Non-pigmented ciliary epithelial cell (primary cell): ENCODE results near the gene NDOR1.
A peak's percentile ranks its signal among the peaks of the same experiment; 100 is the strongest.

Experiments used
- DNase-seq: peaks from one replicate; pipeline ENCODE4 v3.0.0-alpha.2; 2010; ENCODE audit warnings: low read depth

The NDOR1 gene

GRCh38 chr9:137220317-137221094 is 15.0 kb downstream of the NDOR1 start:
- DNase-seq: no peak

- no peak for DNase-seq
Observed at GRCh38 chr9:137221095-137221505, 15.6 kb downstream of the NDOR1 start.

GRCh38 chr9:137221506-137222111 is 16.1 kb downstream of the NDOR1 start:
- no peak for DNase-seq

- DNase-seq: no peak
Observed at GRCh38 chr9:137222190-137223077, 16.9 kb downstream of the NDOR1 start, which contains the start of gene RNF208. Gene RNF208, minus strand, starts transcription at chr9:137222240. Its CDS starts 1,028 bp downstream, at chr9:137221212.

GRCh38 chr9:137223078-137223970 is 17.8 kb downstream of the NDOR1 start:
- DNase-seq: peak; percentile 88

- DNase-seq: no peak
Observed at GRCh38 chr9:137224830-137225694, 19.6 kb downstream of the NDOR1 start, which contains the start of gene CYSRT1. Gene CYSRT1, plus strand, starts transcription at chr9:137225174. Its CDS starts 448 bp downstream, at chr9:137225622.

GRCh38 chr9:137225699-137226331 is 20.3 kb downstream of the NDOR1 start:
- DNase-seq: no peak

- DNase-seq: no peak
Observed at GRCh38 chr9:137226338-137227053, 21.0 kb downstream of the NDOR1 start.

- no peak for DNase-seq
Observed at GRCh38 chr9:137227054-137227852, 21.8 kb downstream of the NDOR1 start, which contains the start of gene RNF224. Gene RNF224, plus strand, starts transcription at chr9:137227502. Its CDS starts 834 bp downstream, at chr9:137228336.

GRCh38 chr9:137227853-137228505 is 22.5 kb downstream of the NDOR1 start:
- no peak for DNase-seq

GRCh38 chr9:137228506-137228967 is 23.0 kb downstream of the NDOR1 start:
- no peak for DNase-seq

GRCh38 chr9:137228968-137229896 is 23.7 kb downstream of the NDOR1 start:
- DNase-seq: no peak

- DNase-seq: no peak
Observed at GRCh38 chr9:137229903-137230704, 24.6 kb downstream of the NDOR1 start.

GRCh38 chr9:137230705-137231371 is 25.3 kb downstream of the NDOR1 start, which contains the start of gene SLC34A3:
Gene SLC34A3, plus strand, starts transcription at chr9:137230901. Its CDS starts 802 bp downstream, at chr9:137231703.
- no peak for DNase-seq
